Activated CD4-positive, alpha-beta memory T cell treated with anti-CD3 and anti-CD28 coated beads, Interleukin-2, amount 10 ng/mL, durations not matched to agents 7 days and 5 days (primary cell): Measurements from ENCODE around the gene OR5P2. TPM values are rescaled to one million over a fixed set of nuclear protein-coding genes. Genes with fewer than 3 reads are reported as not detected.
"Not testable (repeated sequence)": the region's sequence is repeated elsewhere in the genome, so short reads cannot be mapped to it uniquely, and the experiment has no call there.

Experiments used
- CTCF ChIA-PET: fragments of 350-600 bp; sonication (Branson Sonifier 250); formaldehyde crosslinking; loops from one replicate; lab custom pipeline; 2021; ENCODE audit warnings: antibody characterized with exemption, inconsistent platforms; lab: Charles Lee
- POLR2A ChIA-PET: fragments of 350-600 bp; sonication (Branson Sonifier 250); formaldehyde crosslinking; loops from one replicate; lab custom pipeline; 2021; ENCODE audit warnings: antibody characterized with exemption; lab: Charles Lee
- DNase-seq: peaks from one replicate; pipeline ENCODE4 v3.0.0-alpha.2; 2020
- H3K27ac Mint-ChIP-seq: one replicate; pipeline ENCODE4 v1.8.0; 2021; ENCODE audit warnings: mild to moderate bottlenecking, mixed read lengths
- H3K27me3 Mint-ChIP-seq: one replicate; pipeline ENCODE4 v1.8.0; 2021; ENCODE audit warnings: mixed read lengths
- H3K36me3 Mint-ChIP-seq: one replicate; pipeline ENCODE4 v1.8.0; 2021; ENCODE audit warnings: low read depth, mixed read lengths
- H3K4me1 Mint-ChIP-seq: one replicate; pipeline ENCODE4 v1.8.0; 2021; ENCODE audit warnings: mixed read lengths
- H3K4me3 Mint-ChIP-seq: one replicate; pipeline ENCODE4 v1.8.0; 2021; ENCODE audit warnings: mild to moderate bottlenecking, mixed read lengths
- H3K9me3 Mint-ChIP-seq: one replicate; pipeline ENCODE4 v1.8.0; 2021; ENCODE audit warnings: mixed read lengths
- total RNA-seq, 2 experiments: library from RNA; stranded (reverse); gene quantifications; one replicate each; pipeline ENCODE4 v1.2.3, GENCODE V29; 2021

Gene OR5P2
- total RNA-seq, 2 experiments from 2014 or later: not detected

DNA sequence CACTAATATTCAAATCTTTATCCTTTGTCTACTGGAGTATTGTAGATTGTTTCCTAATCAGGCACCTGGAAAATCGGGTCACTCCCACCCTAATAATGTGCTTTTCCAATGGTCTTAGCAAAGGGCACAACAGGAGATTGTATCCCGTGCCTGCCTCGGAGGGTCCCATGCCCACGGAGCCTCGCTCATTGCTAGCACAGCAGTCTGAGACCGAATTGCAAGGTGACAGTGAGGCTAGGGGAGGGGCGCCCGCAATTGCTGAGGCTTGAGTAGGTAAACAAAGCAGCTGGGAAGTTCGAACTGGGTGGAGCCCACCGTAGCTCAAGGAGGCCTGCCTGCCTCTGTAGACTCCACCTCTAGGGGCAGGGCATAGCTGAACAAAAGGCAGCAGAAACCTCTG is 32.4 kb downstream of the OR5P2 start:
- POLR2A ChIA-PET, CTCF ChIA-PET: not testable (repeated sequence)

DNA sequence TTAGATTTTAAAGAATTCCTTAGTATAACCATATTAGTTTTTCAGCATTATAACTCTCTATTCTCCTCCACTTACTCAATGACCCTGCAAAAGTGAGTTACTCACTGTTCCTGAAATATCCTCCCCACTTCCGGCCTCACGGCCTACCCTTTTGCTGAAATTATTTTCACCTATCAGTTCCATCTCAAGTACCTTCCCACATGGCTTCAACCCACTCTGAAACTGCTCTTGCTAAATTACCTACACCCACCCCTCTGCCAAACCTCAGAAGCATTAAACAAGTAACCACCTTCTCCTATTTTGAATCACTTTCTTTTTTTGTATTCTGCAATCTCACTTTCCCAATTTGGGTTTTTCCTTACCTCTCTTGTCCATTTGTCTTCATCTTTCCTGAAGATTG is 37.7 kb downstream of the OR5P2 start:
- no peak for DNase-seq
- ChIA-PET POLR2A (no interaction called here), CTCF (no interaction called here)
- Mint-ChIP-seq H3K4me3 (no peak overlapping the region), H3K9me3 (no peaks in the 10 kb centered on the region), H3K36me3 (no peaks in the 10 kb centered on the region), H3K27ac (no peak overlapping the region), H3K4me1 (peaks cover 4% of the 10 kb centered on the region), H3K27me3 (no peaks in the 10 kb centered on the region)

More for the DNA sequence above, 32.4 kb downstream of the OR5P2 start:
- DNase-seq, H3K4me3 Mint-ChIP-seq, H3K27ac Mint-ChIP-seq, H3K36me3 Mint-ChIP-seq, H3K4me1 Mint-ChIP-seq, H3K9me3 Mint-ChIP-seq, H3K27me3 Mint-ChIP-seq: not testable (repeated sequence)

DNA sequence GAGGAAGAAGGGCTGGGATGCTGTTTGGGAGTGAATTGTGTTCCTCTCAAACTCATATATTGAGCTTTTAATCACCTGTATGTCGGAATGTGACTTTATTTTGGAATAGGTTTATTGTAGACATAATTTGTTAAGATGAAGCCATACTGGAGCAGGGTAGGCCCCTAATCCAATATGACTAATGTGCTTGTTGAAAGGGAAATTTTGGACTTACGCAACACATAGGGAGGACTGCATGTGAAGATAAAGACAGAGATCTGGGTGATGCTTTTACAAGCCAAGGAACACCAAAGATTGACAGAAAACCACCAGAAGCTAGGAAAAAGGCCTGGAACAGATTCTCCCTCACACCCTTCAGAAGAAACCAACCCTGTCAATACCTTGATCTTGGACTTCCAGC is 47.3 kb downstream of the OR5P2 start:
- H3K4me1 Mint-ChIP-seq: no peaks in the 10 kb centered on the region
- H3K36me3 Mint-ChIP-seq: no peaks in the 10 kb centered on the region
- H3K9me3 Mint-ChIP-seq: no peaks in the 10 kb centered on the region
- no peak overlapping the region for H3K4me3 Mint-ChIP-seq
- ChIA-PET CTCF (no interaction called here), POLR2A (no interaction called here)
- no peak for DNase-seq
- H3K27ac Mint-ChIP-seq: no peak overlapping the region
- no peaks in the 10 kb centered on the region for H3K27me3 Mint-ChIP-seq

Other genes with a start within 250 kb of the OR5P2 start
- 1 to 10 TPM; 1.8 TPM for gene CYB5R2, start 123.4 kb downstream of the OR5P2 start, total RNA-seq
- gene OVCH2, start 90.5 kb downstream of the OR5P2 start, total RNA-seq: not detected
- gene OR5P3, start 33.9 kb upstream of the OR5P2 start, total RNA-seq: not detected
- gene OR10A6, start 134.3 kb upstream of the OR5P2 start, total RNA-seq: not detected
- not detected for gene OR10A3, start 144.8 kb upstream of the OR5P2 start, total RNA-seq
- gene NLRP10, start 168.5 kb upstream of the OR5P2 start, total RNA-seq: not detected
- gene EIF3F, start 190.4 kb upstream of the OR5P2 start, total RNA-seq: 100 to 1,000 TPM; 227 to 229 TPM